GM12801 (cell line): ENCODE data around the gene TMEM270.

ENCODE experiments used
- CTCF ChIP-seq: IDR thresholded peaks from one replicate; pipeline ENCODE4 v1.5.1; 2011; ENCODE audit warnings: control low read depth; ENCODE audit not compliant: insufficient read length; ENCODE audit errors: extremely low read depth

TMEM270 gene

GRCh38 chr7:73844131-73844547, 16.8 kb upstream of the TMEM270 start:
- no peak for TF ChIP-seq CTCF

GRCh38 chr7:73844848-73845460, 16.0 kb upstream of the TMEM270 start:
- no peak for TF ChIP-seq CTCF

GRCh38 chr7:73847941-73848723, 12.8 kb upstream of the TMEM270 start:
- no peak for TF ChIP-seq CTCF

GRCh38 chr7:73850781-73851207, 10.2 kb upstream of the TMEM270 start:
- no peak for TF ChIP-seq CTCF

- TF ChIP-seq CTCF, result no peak
These were observed 9.3 kb upstream of the TMEM270 start for GRCh38 chr7:73851410-73852338.

GRCh38 chr7:73852500-73852899, 8.5 kb upstream of the TMEM270 start:
- TF ChIP-seq CTCF, result no peak

GRCh38 chr7:73856941-73857340, 4.0 kb upstream of the TMEM270 start:
- TF ChIP-seq CTCF, result no peak
